T-helper 17 cell (primary cell): ENCODE measurements around the gene SPPL2B. TPM values are rescaled to one million over a fixed set of nuclear protein-coding genes. Genes with fewer than 3 reads are reported as not detected.
A peak's percentile ranks its signal among the peaks of the same experiment; 100 is the strongest.

Source experiments
- ATAC-seq: fragments of 150-1000 bp; cut with Tn5 transposase; 2 replicates; pipeline ENCODE4 v1.10.0; 2021; ENCODE audit warnings: mild to moderate bottlenecking, moderate library complexity
- DNase-seq, 3 donors: peaks; one replicate each; pipeline versions ENCODE4 v3.0.0 to v3.0.0-alpha.2; 2020 to 2021
- H3K9me3 ChIP-seq: one replicate; pipeline ENCODE4 v1.7.0; 2013; ENCODE audit warnings: low read length, mild to moderate bottlenecking; ENCODE audit not compliant: control insufficient read depth, poor library complexity, severe bottlenecking
- H3K27ac Mint-ChIP-seq: one replicate; pipeline ENCODE4 v1.8.0; 2022; ENCODE audit warnings: mild to moderate bottlenecking, moderate library complexity, mixed read lengths
- H3K27me3 Mint-ChIP-seq: one replicate; pipeline ENCODE4 v1.8.0; 2022; ENCODE audit warnings: mixed read lengths
- H3K36me3 Mint-ChIP-seq: one replicate; pipeline ENCODE4 v1.8.0; 2022; ENCODE audit warnings: low read depth, mixed read lengths
- H3K4me1 Mint-ChIP-seq: one replicate; pipeline ENCODE4 v1.8.0; 2022; ENCODE audit warnings: mild to moderate bottlenecking, mixed read lengths
- H3K4me3 Mint-ChIP-seq: one replicate; pipeline ENCODE4 v1.8.0; 2022; ENCODE audit warnings: mild to moderate bottlenecking, moderate library complexity, mixed read lengths
- total RNA-seq, 4 donors: library from RNA in 2 of 4; stranded (reverse) in 2 of 4; gene quantifications; one replicate each; pipeline ENCODE4 v1.2.3 and lab custom pipeline; 2022 to 2026

SPPL2B gene
- total RNA-seq, 2 donors from 2014 or later = 73.2 to 86.1 TPM

- Mint-ChIP-seq H3K36me3 (peaks cover 2% of the 10 kb centered on the region), H3K27ac (peak overlapping the region; percentile 82), H3K4me1 (peaks cover 25% of the 10 kb centered on the region), H3K27me3 (no peaks in the 10 kb centered on the region), H3K4me3 (peak overlapping the region; percentile 93)
- H3K9me3 ChIP-seq = no peaks in the 10 kb centered on the region
- no peak for DNase-seq
- peak; percentile 12 for ATAC-seq
These were observed 39.4 kb upstream of the SPPL2B start for GRCh38 chr19:2288818-2289713.

GRCh38 chr19:2289714-2290435, 38.6 kb upstream of the SPPL2B start:
- peak overlapping the region; percentile 82 for H3K27ac Mint-ChIP-seq
- peaks cover 2% of the 10 kb centered on the region for H3K36me3 Mint-ChIP-seq
- peaks cover 26% of the 10 kb centered on the region for H3K4me1 Mint-ChIP-seq
- H3K4me3 Mint-ChIP-seq = peak overlapping the region; percentile 93
- DNase-seq (no peak), ATAC-seq (peak; percentile 76)
- H3K27me3 Mint-ChIP-seq = no peaks in the 10 kb centered on the region
- no peaks in the 10 kb centered on the region for H3K9me3 ChIP-seq

DNA sequence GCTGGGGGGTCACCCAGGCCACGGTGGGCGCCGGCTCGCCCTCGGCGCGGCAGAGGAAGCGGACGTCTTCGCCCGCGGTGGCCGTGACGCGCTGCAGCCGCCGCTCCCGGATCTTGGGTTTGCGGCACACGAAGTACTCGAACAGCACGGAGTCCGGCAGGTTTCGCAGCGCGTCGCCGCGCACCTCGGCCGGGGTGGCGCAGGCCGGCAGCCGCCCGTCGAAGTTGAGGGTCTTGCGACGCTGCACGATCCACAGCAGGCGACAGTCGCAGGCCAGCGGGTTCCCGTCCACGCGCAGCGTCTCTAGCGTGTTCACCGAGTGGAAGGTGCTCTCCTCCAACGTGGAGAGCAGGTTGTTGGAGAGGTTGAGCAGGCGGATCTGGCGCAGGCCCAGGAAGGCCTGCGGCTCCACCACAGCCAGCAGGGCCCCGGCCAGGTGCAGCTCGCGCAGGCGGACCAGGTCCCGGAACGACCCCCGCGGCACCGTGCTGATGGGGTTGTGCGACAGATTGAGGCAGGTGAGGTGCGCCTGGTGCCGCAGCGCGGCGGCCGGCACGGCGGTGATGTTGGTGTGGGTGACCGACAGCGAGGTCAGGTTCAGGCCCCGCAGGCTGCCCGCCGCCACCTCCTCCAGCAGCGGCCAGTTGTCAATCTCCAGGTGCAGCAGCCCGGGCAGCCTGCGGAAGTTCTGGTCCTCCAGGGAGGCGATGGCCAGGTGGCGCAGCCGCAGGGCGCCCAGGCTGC, 37.9 kb upstream of the SPPL2B start:
- peaks cover 2% of the 10 kb centered on the region for H3K36me3 Mint-ChIP-seq
- no peaks in the 10 kb centered on the region for H3K9me3 ChIP-seq

GRCh38 chr19:2291185-2291751, 37.2 kb upstream of the SPPL2B start:
- no peak for DNase-seq
- peaks cover 26% of the 10 kb centered on the region for H3K4me1 Mint-ChIP-seq
- no peaks in the 10 kb centered on the region for H3K9me3 ChIP-seq
- H3K4me3 Mint-ChIP-seq = peak overlapping the region; percentile 93
- ATAC-seq = no peak
- H3K27ac Mint-ChIP-seq = no peak overlapping the region
- peaks cover 2% of the 10 kb centered on the region for H3K36me3 Mint-ChIP-seq
- H3K27me3 Mint-ChIP-seq = no peaks in the 10 kb centered on the region

More for the DNA sequence above, 37.9 kb upstream of the SPPL2B start:
- Mint-ChIP-seq H3K27me3 (no peaks in the 10 kb centered on the region), H3K4me3 (peak overlapping the region; percentile 93), H3K27ac (peak overlapping the region; percentile 82), H3K4me1 (peaks cover 26% of the 10 kb centered on the region)
- DNase-seq (no peak), ATAC-seq (peak; percentile 29)

GRCh38 chr19:2294687-2295335, 33.7 kb upstream of the SPPL2B start:
- Mint-ChIP-seq H3K27me3 (no peaks in the 10 kb centered on the region), H3K27ac (no peak overlapping the region), H3K36me3 (peaks cover 2% of the 10 kb centered on the region), H3K4me3 (no peak overlapping the region), H3K4me1 (peaks cover 10% of the 10 kb centered on the region)
- DNase-seq = no peak
- H3K9me3 ChIP-seq = no peaks in the 10 kb centered on the region
- no peak for ATAC-seq

- no peak for ATAC-seq
- H3K9me3 ChIP-seq = no peaks in the 10 kb centered on the region
- Mint-ChIP-seq H3K27ac (no peak overlapping the region), H3K4me1 (peaks cover 8% of the 10 kb centered on the region), H3K4me3 (no peak overlapping the region), H3K27me3 (no peaks in the 10 kb centered on the region), H3K36me3 (no peaks in the 10 kb centered on the region)
- DNase-seq = no peak
These were observed 32.3 kb upstream of the SPPL2B start for GRCh38 chr19:2296141-2296540.

GRCh38 chr19:2300533-2300932, 28.0 kb upstream of the SPPL2B start:
- no peak for ATAC-seq

DNA sequence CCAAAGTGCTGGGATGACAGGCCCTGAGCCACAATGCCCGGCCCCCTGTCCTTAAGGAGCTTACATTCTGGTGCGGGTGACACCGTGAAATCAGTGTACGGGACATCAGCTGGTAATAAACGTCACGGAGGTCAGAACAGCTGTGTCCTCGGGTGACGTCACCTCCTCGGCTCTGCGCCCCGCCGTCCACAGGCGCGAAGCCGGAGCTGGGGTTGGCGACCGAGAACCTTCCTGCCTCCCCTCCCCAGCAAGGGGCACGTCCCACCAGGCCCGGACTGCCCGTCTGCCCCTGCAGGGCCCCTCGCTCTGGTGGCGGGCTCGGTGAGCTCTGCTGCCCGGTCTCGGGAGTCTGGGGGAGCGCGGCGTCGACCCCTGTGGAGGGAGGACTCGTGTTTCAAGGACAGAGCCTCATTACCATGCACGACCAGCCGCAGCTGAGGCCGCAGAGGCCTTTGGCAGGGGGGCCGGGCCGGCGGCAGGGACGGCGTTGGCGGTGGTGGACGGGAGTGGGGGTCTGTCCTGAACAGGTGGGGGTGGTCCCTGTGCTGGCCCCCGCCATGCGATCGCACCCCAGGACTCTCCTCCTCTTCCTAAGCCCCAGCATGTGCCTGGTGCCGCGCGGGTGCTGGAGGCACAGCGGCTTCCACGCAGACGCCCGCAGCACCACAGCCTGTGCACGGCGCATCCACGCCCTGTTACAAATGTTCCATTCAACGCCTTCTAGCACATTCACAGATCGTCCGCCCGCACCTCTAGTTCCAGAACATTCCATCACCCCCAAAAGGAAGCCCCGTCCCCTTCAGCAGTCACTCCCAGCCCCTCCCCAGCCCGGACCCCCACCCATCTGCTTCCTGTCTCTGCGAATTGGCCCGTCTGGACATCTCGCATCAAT, 25.9 kb upstream of the SPPL2B start:
- ATAC-seq = peak; percentile 50
- Mint-ChIP-seq H3K27ac (peak overlapping the region; percentile 19), H3K4me3 (peak overlapping the region; percentile 57), H3K4me1 (peaks cover 12% of the 10 kb centered on the region), H3K36me3 (peaks cover 4% of the 10 kb centered on the region), H3K27me3 (peaks cover 39% of the 10 kb centered on the region)
- DNase-seq = no peak
- no peaks in the 10 kb centered on the region for H3K9me3 ChIP-seq

More at GRCh38 chr19:2300533-2300932, 28.0 kb upstream of the SPPL2B start:
- no peaks in the 10 kb centered on the region for H3K9me3 ChIP-seq
- no peak for DNase-seq
- Mint-ChIP-seq H3K4me3 (no peak overlapping the region), H3K4me1 (peaks cover 9% of the 10 kb centered on the region), H3K27me3 (peaks cover 22% of the 10 kb centered on the region), H3K36me3 (peaks cover 2% of the 10 kb centered on the region), H3K27ac (no peak overlapping the region)

GRCh38 chr19:2303211-2303798, 25.2 kb upstream of the SPPL2B start:
- Mint-ChIP-seq H3K4me3 (peak overlapping the region; percentile 57), H3K27ac (peak overlapping the region; percentile 19), H3K36me3 (peaks cover 4% of the 10 kb centered on the region), H3K27me3 (peaks cover 40% of the 10 kb centered on the region), H3K4me1 (peaks cover 12% of the 10 kb centered on the region)
- ATAC-seq (no peak), DNase-seq (no peak)
- no peaks in the 10 kb centered on the region for H3K9me3 ChIP-seq

DNA sequence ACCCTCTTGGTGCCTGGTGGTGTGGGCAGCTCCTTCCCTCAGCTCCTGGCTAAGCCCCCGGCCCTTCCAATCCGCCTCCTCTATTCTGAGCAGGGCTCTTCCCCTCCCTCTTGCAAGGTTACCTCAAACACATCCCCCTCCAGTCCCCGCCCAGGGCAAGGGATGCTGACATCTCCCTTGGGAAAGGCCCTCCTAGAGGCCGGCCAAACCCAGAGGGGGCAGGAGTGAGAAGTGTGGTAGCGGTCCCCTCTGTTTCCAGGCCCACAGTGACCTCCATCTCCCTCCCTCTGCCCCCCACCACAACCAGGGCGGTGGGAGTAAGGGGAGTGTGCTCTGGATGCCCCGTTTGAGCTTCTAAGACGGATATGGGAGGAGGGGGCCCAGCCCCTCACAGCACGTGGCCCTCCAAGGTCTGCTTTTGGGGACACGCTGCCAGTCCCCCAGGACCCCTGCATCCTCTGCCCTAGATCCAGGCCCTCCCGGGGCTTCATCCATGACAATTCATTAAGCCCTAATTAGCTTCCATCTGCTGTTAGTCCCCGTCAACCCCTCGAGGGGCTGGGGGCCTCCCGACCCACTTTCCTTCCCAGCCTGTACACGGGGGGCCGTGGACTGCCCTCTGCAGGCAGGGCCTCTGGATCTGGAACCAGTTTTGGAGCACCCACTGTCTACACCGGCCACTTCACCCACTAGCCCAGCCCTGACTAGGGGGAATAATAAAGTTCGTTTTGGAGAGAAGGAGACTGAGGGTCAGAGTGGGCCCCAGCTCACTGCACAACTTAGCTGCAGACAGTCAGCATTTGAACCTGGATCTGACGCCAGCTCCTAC, 22.8 kb upstream of the SPPL2B start:
- Mint-ChIP-seq H3K27me3 (peaks cover 63% of the 10 kb centered on the region), H3K27ac (peak overlapping the region; percentile 59), H3K4me3 (no peak overlapping the region), H3K36me3 (peaks cover 4% of the 10 kb centered on the region), H3K4me1 (peaks cover 15% of the 10 kb centered on the region)
- DNase-seq (no peak), ATAC-seq (no peak)
- no peaks in the 10 kb centered on the region for H3K9me3 ChIP-seq

- ATAC-seq = no peak
- peak overlapping the region; percentile 53 for H3K4me3 Mint-ChIP-seq
These were observed 22.1 kb upstream of the SPPL2B start for GRCh38 chr19:2306281-2306806.

More at GRCh38 chr19:2306281-2306806, 22.1 kb upstream of the SPPL2B start:
- DNase-seq = no peak
- H3K9me3 ChIP-seq = no peaks in the 10 kb centered on the region
- H3K27ac Mint-ChIP-seq = peak overlapping the region; percentile 59
- peaks cover 4% of the 10 kb centered on the region for H3K36me3 Mint-ChIP-seq
- H3K27me3 Mint-ChIP-seq = peaks cover 66% of the 10 kb centered on the region
- H3K4me1 Mint-ChIP-seq = peaks cover 13% of the 10 kb centered on the region
